HepG2 (cell line): ENCODE measurements around the gene CAMTA2.
"Not testable (repeated sequence)": the region's sequence is repeated elsewhere in the genome, so short reads cannot be mapped to it uniquely, and the experiment has no call there.

Experiments
- POLR2A ChIP-seq, 2 experiments: IDR thresholded peaks; 2 replicates each; pipeline ENCODE4 v1.6.1; 2011; ENCODE audit warnings: low read depth in 2 of 2, low read length in 2 of 2, mild to moderate bottlenecking in 1 of 2, moderate library complexity in 1 of 2; ENCODE audit not compliant: insufficient read depth in 1 of 2
- RERE ChIP-seq: IDR thresholded peaks from 2 replicates; pipeline ENCODE4 v1.6.1; 2016; ENCODE audit warnings: low read depth, missing genetic modification reagents, missing compliant biosample characterization
- ZNF687 ChIP-seq: sonication (generic); formaldehyde crosslinking; IDR thresholded peaks from 2 replicates; pipeline ENCODE4 v1.5.1; 2020; ENCODE audit warnings: mild to moderate bottlenecking, missing genetic modification reagents, moderate library complexity

- not testable (repeated sequence) for TF ChIP-seq POLR2A (IDR thresholded peaks at IDR 0.05; ENCODE audit: insufficient read depth in 1 of 2, low read depth in 2 of 2, low read length in 2 of 2); ZNF687 (CRISPR knock-in tag); RERE (CRISPR knock-in tag)
Observed at GRCh38 chr17:5030168-5030567, 42.7 kb upstream of the CAMTA2 start.
